A549 (cell line): ENCODE results near the gene PRRC2B.

ENCODE experiments used
- BHLHE40 ChIP-seq: IDR thresholded peaks from 2 replicates; pipeline ENCODE4 v1.6.1; 2012; ENCODE audit warnings: low read depth, low read length, inconsistent platforms
- CHD2 ChIP-seq: fragments of 150-350 bp; IDR thresholded peaks from 2 replicates; pipeline ENCODE4 v1.6.1; 2014; ENCODE audit warnings: low read length; ENCODE audit not compliant: partially characterized antibody
- CHD4 ChIP-seq: fragments of 200-600 bp; sonication (generic); IDR thresholded peaks from 2 replicates; pipeline ENCODE4 v1.6.1; 2016; ENCODE audit warnings: antibody characterized with exemption, mild to moderate bottlenecking, borderline replicate concordance
- EP300 ChIP-seq, 2 experiments: fragments of >200 bp; sonication (Bioruptor Twin); formaldehyde crosslinking; IDR thresholded peaks; 2 replicates in 1 of 2; 3 replicates in 1 of 2; pipeline ENCODE4 v1.6.1; 2016 to 2017
- HDAC2 ChIP-seq: fragments of 200-600 bp; sonication (generic); IDR thresholded peaks from 2 replicates; pipeline ENCODE4 v1.6.1; 2016
- POLR2A ChIP-seq: IDR thresholded peaks from 2 replicates; pipeline ENCODE4 v1.6.1; 2012; ENCODE audit warnings: mild to moderate bottlenecking, low read length
- RAD21 ChIP-seq, 2 experiments: fragments of >200 bp in 1 of 2; sonication (Bioruptor Twin) in 1 of 2; formaldehyde crosslinking in 1 of 2; IDR thresholded peaks in 1 of 2; conservative IDR thresholded peaks in 1 of 2; 2 replicates in 1 of 2; 3 replicates in 1 of 2; pipeline ENCODE4 v1.6.1; 2012 to 2018; ENCODE audit warnings: inconsistent platforms in 1 of 2
- RNF2 ChIP-seq: fragments of 200-600 bp; sonication (generic); IDR thresholded peaks from 2 replicates; pipeline ENCODE4 v1.6.1; 2016; ENCODE audit warnings: low read depth, mild to moderate bottlenecking, antibody characterized with exemption, moderate library complexity, borderline replicate concordance
- ZFP36 ChIP-seq: fragments of 450-650 bp; IDR thresholded peaks from 2 replicates; pipeline ENCODE4 v1.6.1; 2014; ENCODE audit warnings: borderline replicate concordance; ENCODE audit not compliant: partially characterized antibody
- ZNF302 ChIP-seq: fragments of 250-450 bp; sonication (Bioruptor Pico); IDR thresholded peaks from 2 replicates; pipeline ENCODE4 v1.9.0; 2021; ENCODE audit warnings: inconsistent platforms, mild to moderate bottlenecking, moderate library complexity
- TF ChIP-seq, protein P1 (sequence below): fragments of >200 bp; sonication (Bioruptor Twin); formaldehyde crosslinking; IDR thresholded peaks from 3 replicates; pipeline ENCODE4 v1.6.1; 2016
- TF ChIP-seq, protein P2 (sequence below): fragments of >200 bp; sonication (Bioruptor Twin); formaldehyde crosslinking; IDR thresholded peaks from 3 replicates; pipeline ENCODE4 v1.5.1; 2016
- TF ChIP-seq, protein P3 (sequence below): IDR thresholded peaks from 2 replicates; pipeline ENCODE4 v1.6.1; 2012

DNA sequence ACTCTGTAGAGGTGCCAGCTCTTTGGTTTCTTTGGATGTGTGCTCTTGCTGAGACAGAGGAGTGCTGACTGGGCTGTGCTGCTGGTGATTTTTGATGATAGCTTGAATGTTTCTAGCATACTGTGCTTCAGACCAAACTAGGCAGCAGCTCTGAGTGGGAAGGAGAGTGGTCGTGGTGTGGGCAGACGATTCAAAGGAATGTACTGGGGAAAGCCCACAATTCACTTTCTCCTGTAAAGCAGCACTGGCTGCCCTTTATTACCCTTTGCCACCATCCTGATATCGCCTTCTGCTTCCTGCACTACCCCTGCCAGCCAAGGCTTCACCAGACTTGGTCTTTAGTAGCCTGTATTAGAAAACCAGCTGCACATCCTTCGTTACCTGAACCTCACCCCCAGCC lies 45.3 kb downstream of the PRRC2B start:
- TF ChIP-seq CHD2 (no peak), POLR2A (no peak), BHLHE40 (no peak), RNF2 (no peak), ZFP36 (no peak), HDAC2 (no peak), ZNF302 (CRISPR knock-in tag) (no peak), EP300 (IDR thresholded peaks at IDR 0.05) (no peak), CHD4 (no peak), RAD21 (conservative IDR thresholded peaks at IDR 0.05 in 1 of 2, IDR thresholded peaks at IDR 0.05 in 1 of 2) (no peak)
- TF ChIP-seq, protein P1, sequence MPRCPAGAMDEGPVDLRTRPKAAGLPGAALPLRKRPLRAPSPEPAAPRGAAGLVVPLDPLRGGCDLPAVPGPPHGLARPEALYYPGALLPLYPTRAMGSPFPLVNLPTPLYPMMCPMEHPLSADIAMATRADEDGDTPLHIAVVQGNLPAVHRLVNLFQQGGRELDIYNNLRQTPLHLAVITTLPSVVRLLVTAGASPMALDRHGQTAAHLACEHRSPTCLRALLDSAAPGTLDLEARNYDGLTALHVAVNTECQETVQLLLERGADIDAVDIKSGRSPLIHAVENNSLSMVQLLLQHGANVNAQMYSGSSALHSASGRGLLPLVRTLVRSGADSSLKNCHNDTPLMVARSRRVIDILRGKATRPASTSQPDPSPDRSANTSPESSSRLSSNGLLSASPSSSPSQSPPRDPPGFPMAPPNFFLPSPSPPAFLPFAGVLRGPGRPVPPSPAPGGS, result no peak
- TF ChIP-seq, protein P2, sequence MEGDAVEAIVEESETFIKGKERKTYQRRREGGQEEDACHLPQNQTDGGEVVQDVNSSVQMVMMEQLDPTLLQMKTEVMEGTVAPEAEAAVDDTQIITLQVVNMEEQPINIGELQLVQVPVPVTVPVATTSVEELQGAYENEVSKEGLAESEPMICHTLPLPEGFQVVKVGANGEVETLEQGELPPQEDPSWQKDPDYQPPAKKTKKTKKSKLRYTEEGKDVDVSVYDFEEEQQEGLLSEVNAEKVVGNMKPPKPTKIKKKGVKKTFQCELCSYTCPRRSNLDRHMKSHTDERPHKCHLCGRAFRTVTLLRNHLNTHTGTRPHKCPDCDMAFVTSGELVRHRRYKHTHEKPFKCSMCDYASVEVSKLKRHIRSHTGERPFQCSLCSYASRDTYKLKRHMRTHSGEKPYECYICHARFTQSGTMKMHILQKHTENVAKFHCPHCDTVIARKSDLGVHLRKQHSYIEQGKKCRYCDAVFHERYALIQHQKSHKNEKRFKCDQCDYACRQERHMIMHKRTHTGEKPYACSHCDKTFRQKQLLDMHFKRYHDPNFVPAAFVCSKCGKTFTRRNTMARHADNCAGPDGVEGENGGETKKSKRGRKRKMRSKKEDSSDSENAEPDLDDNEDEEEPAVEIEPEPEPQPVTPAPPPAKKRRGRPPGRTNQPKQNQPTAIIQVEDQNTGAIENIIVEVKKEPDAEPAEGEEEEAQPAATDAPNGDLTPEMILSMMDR, result no peak
- TF ChIP-seq, protein P3, sequence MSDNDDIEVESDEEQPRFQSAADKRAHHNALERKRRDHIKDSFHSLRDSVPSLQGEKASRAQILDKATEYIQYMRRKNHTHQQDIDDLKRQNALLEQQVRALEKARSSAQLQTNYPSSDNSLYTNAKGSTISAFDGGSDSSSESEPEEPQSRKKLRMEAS, result no peak
